Thoracic aorta (tissue), 2 donors: ENCODE data around the gene MEPCE. TPM values are rescaled to one million over a fixed set of nuclear protein-coding genes. Genes with fewer than 3 reads are reported as not detected.

Experiments used
- ATAC-seq: fragments of 150-250 bp; one replicate; pipeline ENCODE4 v1.8.0; 2017; ENCODE audit warnings: low read depth; ENCODE audit not compliant: insufficient number of reproducible peaks, low FRiP score
- DNase-seq: peaks from one replicate; pipeline ENCODE4 v3.0.0-alpha.2; 2020; ENCODE audit warnings: low spot score
- H3K27ac ChIP-seq, 2 donors: fragments of 200-600 bp; sonication (generic); 1 replicate in 1 of 2; 2 replicates in 1 of 2; pipeline ENCODE4 v1.5.1; 2016; ENCODE audit warnings: mild to moderate bottlenecking in 2 of 2, moderate library complexity in 2 of 2
- H3K27me3 ChIP-seq: fragments of 200-600 bp; sonication (generic); replicated peaks from 2 replicates; pipeline ENCODE4 v1.6.0; 2016; ENCODE audit warnings: mild to moderate bottlenecking; ENCODE audit not compliant: insufficient read depth
- H3K36me3 ChIP-seq: fragments of 200-600 bp; sonication (generic); one replicate; pipeline ENCODE4 v1.5.1; 2016
- H3K4me1 ChIP-seq, 2 donors: fragments of 200-600 bp; sonication (generic); 1 replicate in 1 of 2; 2 replicates in 1 of 2; pipeline versions ENCODE4 v1.5.1 to v1.6.0; 2016; ENCODE audit warnings: low read depth in 2 of 2, mild to moderate bottlenecking in 1 of 2; ENCODE audit not compliant: control insufficient read depth in 1 of 2
- H3K4me3 ChIP-seq: fragments of 200-600 bp; sonication (generic); 2 replicates; pipeline ENCODE4 v1.5.1; 2016; ENCODE audit warnings: mild to moderate bottlenecking
- H3K9me3 ChIP-seq: fragments of 200-600 bp; sonication (generic); 2 replicates; pipeline ENCODE4 v1.5.1; 2016
- CTCF ChIP-seq: fragments of 200-600 bp; sonication (generic); IDR thresholded peaks from one replicate; pipeline ENCODE4 v1.5.1; 2019; ENCODE audit warnings: antibody characterized with exemption
- total RNA-seq, 2 donors: library from RNA; depleted of rRNA; stranded (reverse); fragments of >200 nt; gene quantifications; one replicate each; pipeline versions ENCODE4 v1.1.0 to v1.2.3, GENCODE V29; 2016

The MEPCE gene
- total RNA-seq, 2 donors from 2014 or later, result 27.2 to 27.8 TPM

- no peak for ATAC-seq
Observed at GRCh38 chr7:100464210-100464660, 34.6 kb downstream of the MEPCE start, which contains the start of gene SPACDR. TSS of gene SPACDR (minus strand) at chr7:100464260. CDS start at chr7:100464025, 235 bp downstream.

GRCh38 chr7:100464791-100465190, 35.2 kb downstream of the MEPCE start:
- ATAC-seq (no peak), DNase-seq (no peak)
- no peak for TF ChIP-seq CTCF
- peaks cover 4% of the 10 kb centered on the region for H3K36me3 ChIP-seq
- no peak overlapping the region for H3K27ac ChIP-seq
- H3K27me3 ChIP-seq, result no peaks in the 10 kb centered on the region
- H3K9me3 ChIP-seq, result no peaks in the 10 kb centered on the region
- peaks cover 14 to 29% of the 10 kb centered on the region in 2 donors for H3K4me1 ChIP-seq
- H3K4me3 ChIP-seq, result no peak overlapping the region

More at GRCh38 chr7:100464210-100464660, 34.6 kb downstream of the MEPCE start, which contains the start of gene SPACDR:
- H3K27ac ChIP-seq, result no peak within 1 kb of the TSS
- no peaks in the 10 kb centered on the region for H3K27me3 ChIP-seq
- no peaks in the 10 kb centered on the region for H3K9me3 ChIP-seq
- no peak within 1 kb of the TSS for H3K4me3 ChIP-seq
- H3K36me3 ChIP-seq, result peaks cover 4% of the 10 kb centered on the region
- no peak for DNase-seq
- H3K4me1 ChIP-seq, result peaks cover 10 to 24% of the 10 kb centered on the region in 2 donors
- TF ChIP-seq CTCF, result no peak

- Histone ChIP-seq H3K27ac (peak overlapping the region in 1 of 2 donors; percentile 56), H3K9me3 (no peaks in the 10 kb centered on the region), H3K27me3 (no peaks in the 10 kb centered on the region), H3K36me3 (peaks cover 5% of the 10 kb centered on the region), H3K4me1 (peaks cover 14 to 29% of the 10 kb centered on the region in 2 donors), H3K4me3 (peak overlapping the region; percentile 49)
- no peak for TF ChIP-seq CTCF
- ATAC-seq (no peak), DNase-seq (no peak)
Observed at GRCh38 chr7:100465299-100465698, 35.7 kb downstream of the MEPCE start.

GRCh38 chr7:100465702-100466311, 36.2 kb downstream of the MEPCE start:
- ATAC-seq (peak; percentile 74), DNase-seq (no peak)
- Histone ChIP-seq H3K4me1 (peaks cover 14 to 29% of the 10 kb centered on the region in 2 donors), H3K4me3 (peak overlapping the region; percentile 49), H3K36me3 (peaks cover 9% of the 10 kb centered on the region), H3K27me3 (no peaks in the 10 kb centered on the region), H3K9me3 (no peaks in the 10 kb centered on the region), H3K27ac (peak overlapping the region in 1 of 2 donors; percentile 56)
- peak; percentile 67 for TF ChIP-seq CTCF

- DNase-seq, result no peak
- peak overlapping the region in 1 of 2 donors; percentile 34 for H3K27ac ChIP-seq
- no peak for ATAC-seq
- no peaks in the 10 kb centered on the region for H3K27me3 ChIP-seq
- H3K4me3 ChIP-seq, result no peak overlapping the region
- peaks cover 11% of the 10 kb centered on the region for H3K36me3 ChIP-seq
- no peak for TF ChIP-seq CTCF
- no peaks in the 10 kb centered on the region for H3K9me3 ChIP-seq
- peaks cover 14 to 29% of the 10 kb centered on the region in 2 donors for H3K4me1 ChIP-seq
Observed at GRCh38 chr7:100466653-100467605, 37.3 kb downstream of the MEPCE start.
